OCI-LY3 (cell line): Measurements from ENCODE around the gene GNG14.
"Not testable (repeated sequence)": the region's sequence is repeated elsewhere in the genome, so short reads cannot be mapped to it uniquely, and the experiment has no call there.

Experiments
- H2AFZ ChIP-seq: fragments of 200-600, 300-600 bp; shearing (Covaris generic); 2 replicates; pipeline ENCODE4 v1.6.0; 2014; ENCODE audit warnings: antibody characterized with exemption, low read depth, low read length
- H3K27ac ChIP-seq: fragments of 200-600, 300-600 bp; sonication (generic); 2 replicates; pipeline ENCODE4 v1.5.1; 2014; ENCODE audit warnings: mild to moderate bottlenecking, low read length, moderate library complexity, mixed read lengths
- H3K27me3 ChIP-seq: fragments of 200-600, 300-600 bp; sonication (generic); 2 replicates; pipeline ENCODE4 v1.6.1; 2014; ENCODE audit warnings: low read depth, low read length, mixed read lengths
- H3K36me3 ChIP-seq: fragments of 200-600, 300-600 bp; sonication (generic); replicated peaks from 2 replicates; pipeline ENCODE3; 2014; ENCODE audit warnings: low read depth, low read length, mixed read lengths
- H3K4me1 ChIP-seq: fragments of 300-600, 200-600 bp; sonication (generic); 2 replicates; pipeline ENCODE4 v1.6.1; 2014; ENCODE audit warnings: low read length, mixed read lengths
- H3K4me2 ChIP-seq: fragments of 200-600, 300-600 bp; sonication (generic); 2 replicates; pipeline ENCODE4 v1.6.1; 2014; ENCODE audit warnings: low read length, mixed read lengths
- H3K4me3 ChIP-seq: fragments of 300-600, 200-600 bp; sonication (generic); 2 replicates; pipeline ENCODE4 v1.5.1; 2014; ENCODE audit warnings: antibody characterized with exemption, mild to moderate bottlenecking, low read length, moderate library complexity
- H3K79me2 ChIP-seq: fragments of 300-600, 200-600 bp; shearing (Covaris generic); 2 replicates; pipeline ENCODE4 v1.6.1; 2014; ENCODE audit warnings: mild to moderate bottlenecking, low read length, mixed read lengths
- H3K9ac ChIP-seq: fragments of 300-600, 200-600 bp; shearing (Covaris generic); 2 replicates; pipeline ENCODE4 v1.6.0; 2014; ENCODE audit warnings: mild to moderate bottlenecking, low read length, moderate library complexity
- H3K9me3 ChIP-seq: fragments of 200-600, 300-600 bp; shearing (Covaris generic); 2 replicates; pipeline ENCODE4 v1.6.1; 2014; ENCODE audit warnings: low read length, mixed read lengths; ENCODE audit not compliant: insufficient read depth
- H4K20me1 ChIP-seq: fragments of 200-600, 300-600 bp; sonication (generic); 2 replicates; pipeline ENCODE4 v1.6.1; 2016; ENCODE audit warnings: low read length, mixed read lengths; ENCODE audit not compliant: insufficient read depth
- CTCF ChIP-seq: fragments of 200-600, 300-600 bp; sonication (generic); IDR thresholded peaks from 2 replicates; pipeline ENCODE4 v1.5.1; 2014; ENCODE audit warnings: antibody characterized with exemption, low read length, low read depth
- EZH2phosphoT487 ChIP-seq: fragments of 200-600 bp; shearing (Covaris generic); IDR thresholded peaks from 2 replicates; pipeline ENCODE4 v1.6.1; 2018; ENCODE audit warnings: antibody characterized with exemption, mixed run types, low read depth

The GNG14 gene

GRCh38 chr19:12695514-12695913 lies 7.7 kb downstream of the GNG14 start:
- Histone ChIP-seq H3K27me3 (no peaks in the 10 kb centered on the region), H2AFZ (no peak overlapping the region), H3K9ac (peak overlapping the region; percentile 77; the same call in 1 of the 2 replicates), H3K27ac (no peak overlapping the region), H3K36me3 (peaks cover 18% of the 10 kb centered on the region), H3K9me3 (no peaks in the 10 kb centered on the region), H4K20me1 (no peaks in the 10 kb centered on the region), H3K4me3 (peak overlapping the region; percentile 82), H3K4me1 (peaks cover 24% of the 10 kb centered on the region), H3K79me2 (no peaks in the 10 kb centered on the region), H3K4me2 (peak overlapping the region; percentile 77)
- no peak for TF ChIP-seq EZH2phosphoT487
- TF ChIP-seq CTCF, result no peak

GRCh38 chr19:12695997-12696365 lies 8.2 kb downstream of the GNG14 start:
- Histone ChIP-seq H3K9me3 (no peaks in the 10 kb centered on the region), H3K36me3 (peaks cover 22% of the 10 kb centered on the region), H3K79me2 (no peaks in the 10 kb centered on the region), H4K20me1 (no peaks in the 10 kb centered on the region), H3K27me3 (no peaks in the 10 kb centered on the region), H3K4me3 (peak overlapping the region; percentile 82), H3K27ac (no peak overlapping the region), H3K9ac (peak overlapping the region; percentile 77), H3K4me1 (peaks cover 24% of the 10 kb centered on the region), H3K4me2 (peak overlapping the region; percentile 77), H2AFZ (peak overlapping the region; percentile 13; the same call in 1 of the 2 replicates)
- TF ChIP-seq CTCF, result no peak
- no peak for TF ChIP-seq EZH2phosphoT487

- Histone ChIP-seq H4K20me1 (no peaks in the 10 kb centered on the region), H2AFZ (peak within 1 kb of the TSS; percentile 28; the same call in 1 of the 2 replicates)
- TF ChIP-seq EZH2phosphoT487 (no peak), CTCF (no peak)
Observed at GRCh38 chr19:12696366-12697335, 8.9 kb downstream of the GNG14 start, which contains the start of gene FBXW9. FBXW9 (minus strand) TSS chr19:12696631; CDS start chr19:12696581, 50 bp downstream.

GRCh38 chr19:12697425-12697824 lies 9.6 kb downstream of the GNG14 start:
- H3K27me3 ChIP-seq, H3K79me2 ChIP-seq, H4K20me1 ChIP-seq, H3K9me3 ChIP-seq, H2AFZ ChIP-seq: not testable (repeated sequence)
- peak overlapping the region; percentile 92 for H3K27ac ChIP-seq
- H3K4me3 ChIP-seq, result peak overlapping the region; percentile 82
- H3K4me1 ChIP-seq, result peaks cover 24% of the 10 kb centered on the region
- peak overlapping the region; percentile 77; the same call in 1 of the 2 replicates for H3K9ac ChIP-seq
- peaks cover 32% of the 10 kb centered on the region for H3K36me3 ChIP-seq
- peak overlapping the region; percentile 77 for H3K4me2 ChIP-seq

More at GRCh38 chr19:12696366-12697335, 8.9 kb downstream of the GNG14 start, which contains the start of gene FBXW9:
- H3K9me3 ChIP-seq, result no peaks in the 10 kb centered on the region
- H3K4me1 ChIP-seq, result peaks cover 24% of the 10 kb centered on the region
- H3K27ac ChIP-seq, result peak within 1 kb of the TSS; percentile 92
- peak within 1 kb of the TSS; percentile 82 for H3K4me3 ChIP-seq
- H3K4me2 ChIP-seq, result peak within 1 kb of the TSS; percentile 77
- no peaks in the 10 kb centered on the region for H3K79me2 ChIP-seq
- H3K27me3 ChIP-seq, result no peaks in the 10 kb centered on the region
- H3K36me3 ChIP-seq, result peaks cover 27% of the 10 kb centered on the region
- H3K9ac ChIP-seq, result peak within 1 kb of the TSS; percentile 77
